ENCODE data around the gene UNC5CL.

Gene UNC5CL

DNA sequence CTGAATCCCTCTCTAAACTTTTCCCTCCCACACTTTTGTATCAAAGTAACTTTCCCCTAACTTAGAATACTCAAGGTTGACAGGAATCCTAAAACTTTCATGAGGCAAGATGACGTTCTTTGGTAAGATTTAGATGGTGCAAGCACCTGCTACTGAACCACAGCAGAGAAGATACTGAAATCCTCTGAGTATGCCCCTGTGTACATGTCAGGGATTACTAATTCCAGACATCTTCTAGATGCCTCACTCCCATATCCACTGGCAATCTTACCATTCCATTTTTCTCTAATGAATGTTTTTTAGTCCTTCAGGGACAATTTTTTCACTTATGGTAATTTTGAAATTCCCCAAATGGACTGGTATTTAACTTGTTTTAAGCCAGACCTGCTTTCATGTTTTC is 23.0 kb upstream of the UNC5CL start:
- no peak for DNase-seq (ENCODE audit: low read depth)
- TF ChIP-seq CTCF (conservative IDR thresholded peaks at IDR 0.05; ENCODE audit: low read depth, low read length): no peak
- H3K4me3 ChIP-seq (ENCODE audit: low read length): no peak overlapping the region

- TF ChIP-seq CTCF (conservative IDR thresholded peaks at IDR 0.05; ENCODE audit: low read depth, low read length): no peak
- no peak for DNase-seq (ENCODE audit: low read depth)
- H3K4me3 ChIP-seq (ENCODE audit: low read length): no peak overlapping the region
Measured at GRCh38 chr6:41061196-41061726, 22.2 kb upstream of the UNC5CL start.

DNA sequence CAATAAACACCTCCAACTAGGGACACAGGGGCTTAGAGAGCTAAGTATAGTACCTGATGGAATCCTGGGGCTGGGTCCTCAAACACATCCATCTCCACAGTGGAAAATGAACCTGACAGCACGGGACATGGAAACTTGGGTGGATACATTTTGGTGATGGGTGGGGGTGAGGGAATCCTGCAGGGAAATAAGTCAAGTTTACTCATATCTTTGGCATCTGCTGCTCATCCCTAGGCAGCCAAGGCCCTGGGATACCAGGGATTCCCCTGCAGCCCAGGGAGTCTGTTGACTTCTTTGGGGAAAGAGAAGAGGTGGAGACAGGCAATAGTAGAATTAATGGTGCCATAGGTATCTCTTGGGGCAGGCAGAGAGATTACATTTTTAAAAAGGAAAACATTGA is 20.5 kb upstream of the UNC5CL start:
- no peak for TF ChIP-seq CTCF (conservative IDR thresholded peaks at IDR 0.05; ENCODE audit: low read depth, low read length)
- DNase-seq (ENCODE audit: low read depth): no peak
- no peak overlapping the region for H3K4me3 ChIP-seq (ENCODE audit: low read length)

GRCh38 chr6:41058783-41059181 is 19.8 kb upstream of the UNC5CL start:
- no peak for DNase-seq (ENCODE audit: low read depth)
- TF ChIP-seq CTCF (conservative IDR thresholded peaks at IDR 0.05; ENCODE audit: low read depth, low read length): no peak

GRCh38 chr6:41056768-41057490 is 17.9 kb upstream of the UNC5CL start:
- H3K4me3 ChIP-seq (ENCODE audit: low read length): no peak overlapping the region
- no peak for TF ChIP-seq CTCF (conservative IDR thresholded peaks at IDR 0.05; ENCODE audit: low read depth, low read length)
- DNase-seq (ENCODE audit: low read depth): no peak

More at GRCh38 chr6:41058783-41059181, 19.8 kb upstream of the UNC5CL start:
- no peak overlapping the region for H3K4me3 ChIP-seq (ENCODE audit: low read length)

DNA sequence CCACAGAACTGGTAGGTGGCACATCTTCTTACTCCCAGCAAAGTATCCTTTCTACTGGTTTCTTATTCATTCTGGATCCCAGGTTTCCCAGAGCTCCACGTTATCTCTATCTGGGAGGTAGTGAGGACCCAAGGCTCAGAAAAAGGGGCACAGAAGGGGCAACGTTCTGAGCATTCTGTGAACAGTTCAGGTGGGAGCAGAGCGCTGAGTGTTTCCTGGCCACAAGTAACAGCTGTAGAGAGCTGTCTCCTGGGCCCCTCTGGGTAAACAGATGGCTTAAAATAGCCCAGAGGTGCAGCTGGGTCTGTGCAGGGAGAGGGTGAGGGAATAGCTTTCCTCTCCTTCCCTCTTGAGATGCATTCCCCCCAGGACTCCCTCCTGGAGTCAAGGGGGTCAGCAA is 16.1 kb upstream of the UNC5CL start:
- no peak for TF ChIP-seq CTCF (conservative IDR thresholded peaks at IDR 0.05; ENCODE audit: low read depth, low read length)
- H3K4me3 ChIP-seq (ENCODE audit: low read length): no peak overlapping the region
- no peak for DNase-seq (ENCODE audit: low read depth)

GRCh38 chr6:41054511-41054910 is 15.5 kb upstream of the UNC5CL start:
- TF ChIP-seq CTCF (conservative IDR thresholded peaks at IDR 0.05; ENCODE audit: low read depth, low read length): no peak
- DNase-seq (ENCODE audit: low read depth): no peak

More at GRCh38 chr6:41054511-41054910, 15.5 kb upstream of the UNC5CL start:
- H3K4me3 ChIP-seq (ENCODE audit: low read length): no peak overlapping the region

All from retinal pigment epithelial cell (primary cell).